GM08714 (cell line): ENCODE results near the gene EML5.

Experiments used
- H3K4me3 ChIP-seq: fragments of 200-500 bp; sonication (Bioruptor generic); 2 replicates; pipeline ENCODE4 v1.5.1; 2014; ENCODE audit warnings: mild to moderate bottlenecking, low read length, inconsistent platforms
- ZNF274 ChIP-seq: IDR thresholded peaks from 2 replicates; pipeline ENCODE4 v1.6.1; 2012; ENCODE audit warnings: mild to moderate bottlenecking, low read depth, low read length

Gene EML5

GRCh38 chr14:88695870-88696269, 96.9 kb downstream of the EML5 start:
- TF ChIP-seq ZNF274 = no peak
- H3K4me3 ChIP-seq = no peak overlapping the region

DNA sequence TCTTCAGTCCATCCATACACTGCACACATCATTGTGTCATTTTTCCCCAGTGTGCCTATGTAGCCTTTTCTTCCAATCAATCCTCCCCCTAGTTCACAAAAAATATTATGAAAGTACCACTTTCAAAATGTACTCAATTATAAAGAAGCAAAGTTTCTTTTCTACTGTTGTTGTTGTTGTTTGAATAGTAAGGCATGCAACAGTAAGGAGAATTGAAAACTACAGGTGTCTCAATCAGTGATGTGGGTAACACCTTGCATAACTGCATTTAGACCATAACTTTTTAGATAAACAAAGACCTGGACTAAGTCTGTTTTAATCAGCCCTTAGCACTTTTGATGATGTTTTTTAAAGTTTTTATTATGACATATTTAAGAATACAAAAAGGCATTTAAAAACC, 104.4 kb downstream of the EML5 start:
- no peak overlapping the region for H3K4me3 ChIP-seq
- no peak for TF ChIP-seq ZNF274

DNA sequence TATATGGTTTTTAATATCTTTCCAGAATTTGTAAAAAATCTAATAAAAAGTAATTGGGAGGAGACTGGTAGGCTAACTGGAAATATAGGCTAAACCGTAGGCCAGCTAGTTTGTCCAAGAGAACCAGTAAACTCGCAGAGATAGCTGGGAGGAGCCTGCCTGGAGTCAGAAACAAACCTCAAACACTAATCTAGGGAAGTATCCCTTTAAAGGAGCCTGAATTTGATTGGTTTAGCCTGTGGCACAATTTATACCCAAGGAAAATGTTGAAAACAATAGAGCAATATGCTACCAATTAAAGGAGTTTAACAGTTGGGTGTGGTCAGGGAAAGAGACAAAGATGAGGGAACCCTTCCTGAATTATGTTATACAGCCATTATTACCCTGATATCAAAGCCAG, 109.6 kb downstream of the EML5 start:
- H3K4me3 ChIP-seq = no peak overlapping the region
- no peak for TF ChIP-seq ZNF274

DNA sequence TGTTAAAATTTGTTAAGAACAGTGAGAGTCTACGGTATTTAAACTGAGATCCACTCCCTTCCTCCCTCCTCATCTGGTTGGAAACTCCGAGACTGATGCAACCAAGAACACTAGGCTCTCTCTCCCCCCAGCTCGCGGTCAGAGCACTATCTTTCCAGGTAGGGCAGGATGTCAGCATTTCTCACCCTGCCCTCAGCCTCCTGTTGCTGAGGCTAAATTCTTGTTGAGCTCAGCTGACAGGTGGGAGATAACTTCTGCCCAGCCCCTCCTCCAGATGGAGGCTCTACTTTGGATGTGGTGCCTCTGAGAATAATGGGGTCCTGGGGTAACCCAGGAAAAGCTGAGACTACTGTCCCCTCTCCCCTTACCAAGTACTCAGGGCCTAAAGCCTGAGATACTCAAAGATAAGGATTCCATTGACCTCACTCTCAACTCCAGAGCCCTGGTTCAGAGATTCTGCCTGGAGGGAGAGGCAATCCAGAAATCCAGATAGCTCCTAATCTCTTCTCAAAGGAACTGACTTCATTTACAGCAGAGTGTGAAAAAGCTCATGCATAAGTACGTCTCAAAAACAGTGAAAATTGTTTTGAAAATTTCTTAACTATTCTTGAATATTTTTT, 110.1 kb downstream of the EML5 start:
- no peak overlapping the region for H3K4me3 ChIP-seq
- no peak for TF ChIP-seq ZNF274

DNA sequence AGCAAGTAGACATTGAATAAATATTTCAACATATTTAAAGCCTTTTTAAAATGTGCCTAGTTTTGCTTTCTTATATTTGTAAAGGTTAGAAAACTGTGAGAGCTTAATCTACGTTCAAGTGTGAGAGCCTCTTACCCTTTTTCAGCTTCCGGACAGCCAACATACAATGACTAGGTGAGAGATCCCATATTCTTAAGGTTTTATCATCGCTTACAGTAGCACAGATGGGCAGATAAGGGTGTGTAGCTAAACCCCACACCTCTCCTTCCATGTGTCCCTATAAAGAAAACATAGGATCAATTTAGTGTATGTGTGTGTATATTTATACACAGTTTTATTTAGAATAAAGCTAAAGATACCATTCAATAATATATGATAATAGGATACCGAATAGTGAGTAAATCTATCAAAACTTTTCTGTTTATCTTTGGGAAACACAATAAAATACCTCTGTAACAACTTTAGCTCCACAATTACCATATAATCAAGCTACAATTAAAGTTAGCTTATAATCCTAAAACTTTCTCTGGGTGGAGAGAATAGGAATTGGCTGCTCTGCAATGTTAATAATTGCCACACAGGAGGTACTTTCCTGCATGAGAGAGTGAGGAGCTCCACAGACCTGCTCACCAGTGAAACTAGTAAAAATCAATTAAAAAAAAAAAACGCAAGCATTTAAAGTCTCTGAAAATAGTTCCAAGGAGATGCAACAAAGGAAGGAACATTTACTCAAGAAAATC, 110.8 kb downstream of the EML5 start:
- TF ChIP-seq ZNF274 = no peak
- H3K4me3 ChIP-seq = no peak overlapping the region

GRCh38 chr14:88669346-88669745, 123.4 kb downstream of the EML5 start:
- no peak overlapping the region for H3K4me3 ChIP-seq
- no peak for TF ChIP-seq ZNF274

DNA sequence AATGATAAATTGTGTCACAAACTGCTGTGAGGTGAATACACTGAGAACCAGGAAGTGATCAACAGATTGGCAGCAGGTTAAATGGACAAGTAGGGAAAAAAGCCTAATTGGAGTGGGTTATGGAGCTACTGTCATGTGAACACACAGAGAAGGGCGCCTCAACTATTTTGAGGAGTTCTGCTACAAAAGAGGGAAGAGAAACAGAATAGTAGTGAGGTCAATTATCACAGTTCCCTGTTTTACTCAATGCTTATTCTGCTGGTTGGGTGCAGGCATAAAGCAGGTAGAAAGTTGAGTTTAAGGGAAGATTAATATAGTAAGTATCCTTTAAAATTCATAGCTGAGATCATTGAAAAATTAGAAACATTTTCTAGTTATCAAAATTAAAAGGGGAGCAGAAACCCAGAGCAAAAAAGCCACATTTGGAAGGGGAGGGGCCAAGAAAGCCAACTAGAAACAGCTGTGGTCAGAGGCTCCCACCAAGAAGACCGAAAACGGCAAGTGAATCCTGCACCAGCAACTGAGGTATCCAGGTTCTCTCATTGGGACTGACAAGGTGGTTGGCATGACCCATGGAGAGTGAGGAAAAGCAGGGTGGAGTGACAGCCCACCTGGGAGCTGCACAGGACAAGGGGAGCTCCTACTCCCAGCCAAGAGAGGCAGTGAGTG, 124.2 kb downstream of the EML5 start:
- TF ChIP-seq ZNF274 = no peak
- no peak overlapping the region for H3K4me3 ChIP-seq

GRCh38 chr14:88667555-88668273, 125.0 kb downstream of the EML5 start:
- TF ChIP-seq ZNF274 = no peak
- H3K4me3 ChIP-seq = no peak overlapping the region

- TF ChIP-seq ZNF274 = no peak
Measured at GRCh38 chr14:88660056-88660455, 132.7 kb downstream of the EML5 start.

DNA sequence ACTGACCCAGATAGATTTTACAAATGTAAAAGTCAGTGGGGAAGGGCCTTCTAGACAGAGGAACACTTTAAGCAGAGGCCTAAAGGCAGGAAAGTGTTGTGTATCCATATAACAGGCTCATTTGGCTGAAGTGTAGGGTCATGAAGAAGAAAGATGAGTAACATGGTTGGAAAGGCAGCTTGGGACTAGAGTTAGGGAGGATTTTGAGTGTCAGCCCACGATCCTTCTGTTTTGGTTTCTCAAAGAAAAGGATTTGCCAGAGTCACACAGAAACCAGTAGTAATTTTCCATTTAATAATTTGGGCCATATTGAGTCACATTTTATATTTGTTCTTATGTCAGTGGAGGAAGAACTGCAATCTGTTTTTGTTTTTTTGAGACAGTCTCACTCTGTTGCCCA, 153.5 kb downstream of the EML5 start:
- TF ChIP-seq ZNF274 = no peak
- no peak overlapping the region for H3K4me3 ChIP-seq

More at GRCh38 chr14:88660056-88660455, 132.7 kb downstream of the EML5 start:
- H3K4me3 ChIP-seq = no peak overlapping the region

- no peak overlapping the region for H3K4me3 ChIP-seq
- no peak for TF ChIP-seq ZNF274
Measured at GRCh38 chr14:88632512-88632911, 160.2 kb downstream of the EML5 start.

DNA sequence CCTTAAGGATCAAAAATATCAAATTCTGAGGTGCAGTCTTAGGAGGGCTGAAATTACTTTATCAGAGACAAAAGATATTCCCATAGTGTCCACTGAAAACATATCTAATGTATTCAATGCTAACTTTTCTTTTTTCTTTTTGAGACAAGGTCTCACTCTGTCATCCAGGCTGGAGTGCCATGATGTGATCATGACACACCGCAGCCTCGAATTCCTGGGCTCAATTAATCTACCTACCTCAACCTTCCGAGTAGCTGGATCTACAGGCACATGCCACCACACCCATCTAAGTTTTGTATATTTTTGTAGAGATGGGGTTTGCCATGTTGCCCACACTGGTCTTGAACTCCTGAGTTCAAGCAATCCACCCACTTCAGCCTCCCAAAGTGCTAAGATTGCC, 161.7 kb downstream of the EML5 start:
- TF ChIP-seq ZNF274 = no peak
- no peak overlapping the region for H3K4me3 ChIP-seq

- no peak for TF ChIP-seq ZNF274
- no peak overlapping the region for H3K4me3 ChIP-seq
Measured at GRCh38 chr14:88630565-88630964, 162.2 kb downstream of the EML5 start.

DNA sequence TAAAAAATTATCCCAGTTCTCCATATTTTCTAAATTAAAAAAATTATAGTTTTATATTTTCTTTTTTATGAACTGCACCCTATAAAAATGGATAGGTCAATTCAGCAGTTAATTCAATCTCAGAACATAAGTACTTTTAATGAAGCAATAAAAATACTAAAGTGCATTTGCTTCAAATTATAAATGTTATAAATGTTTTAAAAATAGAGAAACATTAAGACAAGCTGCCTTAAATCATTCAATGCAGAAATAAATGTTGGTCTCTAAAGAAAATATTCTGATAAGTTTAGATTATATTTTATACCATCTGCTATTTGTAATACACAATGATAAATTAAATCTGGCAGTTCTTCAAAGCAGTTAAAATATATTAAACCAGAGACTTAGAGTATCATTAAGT, 164.3 kb downstream of the EML5 start:
- no peak overlapping the region for H3K4me3 ChIP-seq
- no peak for TF ChIP-seq ZNF274
